Spinal cord (tissue), 10 donors: ENCODE measurements around the gene SVOPL. TPM values are rescaled to one million over a fixed set of nuclear protein-coding genes. Genes with fewer than 3 reads are reported as not detected.
A peak's percentile ranks its signal among the peaks of the same experiment; 100 is the strongest.

ENCODE experiments used
- DNase-seq, 6 donors: peaks; one replicate each; pipeline versions ENCODE4 v3.0.0 to v3.0.0-alpha.2; 2013 to 2015; ENCODE audit warnings: low spot score in 6 of 6, low read depth in 4 of 6
- H3K27ac ChIP-seq: one replicate; pipeline ENCODE4 v1.5.1; 2013; ENCODE audit warnings: low read depth, low read length, control low read depth
- H3K27me3 ChIP-seq: one replicate; pipeline ENCODE4 v1.6.1; 2013; ENCODE audit warnings: low read length; ENCODE audit not compliant: control insufficient read depth, insufficient read depth
- H3K36me3 ChIP-seq: one replicate; pipeline ENCODE4 v1.6.1; 2013; ENCODE audit warnings: low read length; ENCODE audit not compliant: control insufficient read depth, insufficient read depth
- H3K4me1 ChIP-seq: one replicate; pipeline ENCODE4 v1.6.1; 2013; ENCODE audit warnings: low read length; ENCODE audit not compliant: control insufficient read depth, insufficient read depth
- H3K4me3 ChIP-seq: one replicate; pipeline ENCODE4 v1.5.1; 2013; ENCODE audit warnings: low read depth, low read length, control low read depth
- H3K9me3 ChIP-seq: one replicate; pipeline ENCODE4 v1.6.1; 2013; ENCODE audit warnings: low read length; ENCODE audit not compliant: control insufficient read depth, insufficient read depth
- WGBS: methylation state at CpG from one replicate; pipeline ENCODE4 v1.1.5; 2013; ENCODE audit warnings: missing lambda C conversion rate; ENCODE audit not compliant: insufficient coverage; 5-methylcytosine and 5-hydroxymethylcytosine counted together
- polyA plus RNA-seq, 2 donors: library from polyadenylated mRNA; unstranded; fragments of 120-200 nt; gene quantifications; one replicate each; pipeline ENCODE4 v1.2.1, GENCODE V29; 2013; ENCODE audit not compliant: insufficient read length in 2 of 2
- total RNA-seq, 2 donors: library from RNA; depleted of rRNA in 1 of 2; stranded (reverse); fragments of 120-200 nt in 1 of 2; fragments of >200 nt in 1 of 2; gene quantifications; one replicate each; pipeline versions ENCODE4 v1.2.3 to v1.2.4, GENCODE V29; 2013 to 2014
- donor health status: healthy.

The SVOPL gene
- total and polyA plus RNA-seq, 4 donors, result 0.60 to 1.6 (median 0.97) TPM

DNA sequence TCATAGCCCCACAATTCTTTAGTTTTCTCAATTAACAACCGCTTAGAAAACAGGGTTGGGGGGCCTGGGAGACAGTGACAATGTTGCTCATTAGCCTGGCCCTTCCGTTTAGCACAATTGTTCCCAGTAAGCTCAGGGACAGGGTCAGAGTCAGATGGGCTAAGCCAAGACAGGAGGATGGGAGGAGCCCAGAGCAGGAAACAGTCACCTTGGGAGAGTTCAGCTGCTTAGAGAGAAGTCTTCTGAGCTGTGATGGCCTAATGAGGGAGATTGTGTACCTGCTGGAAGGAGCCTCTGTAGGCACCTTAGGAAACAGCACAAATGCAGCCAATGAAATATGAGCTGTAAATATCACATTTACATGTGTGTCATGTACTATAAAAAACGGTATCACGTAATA is 35.9 kb downstream of the SVOPL start:
- Histone ChIP-seq H3K4me1 (peaks cover 9% of the 10 kb centered on the region), H3K36me3 (no peaks in the 10 kb centered on the region), H3K9me3 (no peaks in the 10 kb centered on the region), H3K27ac (no peak overlapping the region), H3K27me3 (no peaks in the 10 kb centered on the region), H3K4me3 (no peak overlapping the region)
- WGBS, result 43% methylated on average over 1 of the region's 4 CpGs
- DNase-seq, result peak in 1 of 6 donors; percentile 32

DNA sequence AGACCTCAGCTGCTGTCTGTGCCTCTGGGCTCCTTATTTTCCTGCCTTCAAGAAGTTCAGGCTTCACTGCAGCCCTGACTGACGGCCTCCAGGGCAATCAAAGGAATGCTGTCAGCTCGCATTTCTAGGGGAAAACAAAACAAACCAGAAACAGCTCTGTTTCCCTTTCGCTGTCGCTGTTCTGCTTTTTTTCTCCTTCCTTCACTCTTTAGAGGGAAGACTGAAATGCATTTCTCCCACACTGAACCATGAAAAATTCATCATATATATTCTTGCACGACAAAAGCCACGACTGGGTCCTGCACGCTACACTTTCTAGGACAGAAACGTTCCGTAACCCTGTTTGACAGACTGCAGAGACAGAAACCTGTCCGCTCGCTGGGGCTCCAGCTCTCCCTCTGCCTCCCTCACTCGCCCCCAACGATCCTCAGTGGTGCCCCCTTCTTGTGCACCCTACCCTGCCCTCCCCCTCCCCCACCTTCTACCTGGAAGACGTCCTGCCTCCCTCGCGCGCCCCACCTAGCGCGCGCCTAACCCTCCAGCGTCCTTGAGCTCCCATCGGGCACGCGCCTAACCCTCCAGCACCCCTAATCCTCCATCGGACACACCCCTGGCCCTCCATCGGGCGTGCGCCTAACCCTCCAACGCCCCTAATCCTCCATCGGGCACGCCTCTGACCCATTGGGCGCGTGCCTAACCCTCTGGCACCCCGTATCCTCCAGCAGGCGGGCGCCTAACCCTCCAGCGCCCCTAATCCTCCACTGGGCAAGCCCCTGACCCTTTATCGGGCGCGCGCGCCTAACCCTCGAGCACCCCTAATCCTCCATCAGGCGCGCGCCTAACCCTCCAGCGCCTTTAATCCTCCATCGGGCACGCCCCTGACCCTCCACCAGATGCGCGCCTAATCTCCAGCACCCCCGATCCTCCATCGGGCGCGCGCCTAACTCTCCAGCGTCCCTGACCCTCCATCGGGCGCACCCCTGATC is 37.1 kb downstream of the SVOPL start:
- Histone ChIP-seq H3K27ac (peak overlapping the region; percentile 33), H3K4me1 (peaks cover 9% of the 10 kb centered on the region), H3K4me3 (peak overlapping the region; percentile 64), H3K36me3 (no peaks in the 10 kb centered on the region), H3K9me3 (no peaks in the 10 kb centered on the region), H3K27me3 (no peaks in the 10 kb centered on the region)
- WGBS, result 15% methylated on average over 59 of the region's 59 CpGs
- DNase-seq, result peak in 2 of 6 donors; percentile 38 to 63

DNA sequence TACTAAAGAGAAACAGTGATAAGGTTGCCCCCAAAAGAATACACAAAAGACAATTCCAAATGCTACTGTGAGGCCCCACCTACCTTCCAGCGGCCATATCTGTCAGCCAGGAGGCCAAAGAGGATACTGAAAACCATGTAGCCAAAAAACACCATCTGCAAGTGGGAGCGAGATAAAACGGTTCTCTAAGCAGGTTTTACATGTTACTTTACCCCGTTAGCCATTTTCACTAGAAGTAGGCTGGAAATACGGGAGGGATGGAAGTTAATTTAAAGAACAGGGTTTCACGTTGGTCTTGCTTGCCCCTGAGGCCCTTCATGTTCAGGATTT is 38.2 kb downstream of the SVOPL start:
- no peak overlapping the region for H3K27ac ChIP-seq
- DNase-seq, result no peak
- H3K4me1 ChIP-seq, result peaks cover 9% of the 10 kb centered on the region
- no peaks in the 10 kb centered on the region for H3K27me3 ChIP-seq
- H3K4me3 ChIP-seq, result no peak overlapping the region
- WGBS, result 83% methylated on average over 4 of the region's 6 CpGs
- H3K9me3 ChIP-seq, result no peaks in the 10 kb centered on the region
- no peaks in the 10 kb centered on the region for H3K36me3 ChIP-seq

DNA sequence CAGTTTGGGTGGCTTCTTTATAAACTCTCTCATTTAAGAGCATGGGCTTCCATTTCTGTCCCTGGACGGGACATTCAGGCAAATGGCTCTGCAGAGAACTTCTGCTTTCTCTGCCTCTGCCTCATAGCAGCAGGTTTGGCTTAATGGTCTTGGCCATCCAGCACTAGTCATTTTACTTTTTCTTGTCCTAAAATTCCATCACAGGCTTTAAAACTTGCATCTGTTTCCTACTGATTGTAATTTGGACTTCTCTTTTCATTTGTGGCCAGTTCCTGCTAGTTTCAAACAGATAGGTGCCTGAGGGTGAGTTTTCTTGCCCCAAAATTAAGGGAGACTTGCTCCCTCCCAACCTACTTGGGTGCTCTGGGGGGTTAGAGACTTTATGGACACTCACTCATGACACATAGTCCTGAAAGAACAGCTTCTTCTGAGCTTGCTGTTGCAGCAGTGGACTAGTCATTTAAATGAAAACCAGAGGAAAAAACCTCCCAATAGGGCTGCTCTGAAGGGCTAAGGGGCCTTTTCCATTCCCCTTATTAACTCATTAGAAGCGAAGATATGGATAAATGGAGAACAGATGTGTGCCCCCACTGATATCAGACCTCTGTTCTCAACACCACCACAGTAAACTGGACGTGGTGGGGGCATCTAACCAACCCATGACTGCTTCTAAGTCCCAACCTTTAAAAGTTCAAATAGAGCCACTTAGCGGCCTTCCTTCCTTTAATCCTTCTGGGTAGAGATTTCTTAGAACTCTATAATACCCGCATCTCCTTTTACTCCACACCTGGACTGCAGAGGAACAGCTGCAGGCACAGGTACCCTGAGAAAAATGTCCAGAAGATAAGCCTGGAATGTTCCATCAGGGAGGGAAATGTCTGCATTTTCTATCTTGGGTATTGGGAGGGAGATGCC is 38.8 kb downstream of the SVOPL start:
- H3K27me3 ChIP-seq, result no peaks in the 10 kb centered on the region
- 100% methylated on average over 1 of the region's 5 CpGs for WGBS

DNA sequence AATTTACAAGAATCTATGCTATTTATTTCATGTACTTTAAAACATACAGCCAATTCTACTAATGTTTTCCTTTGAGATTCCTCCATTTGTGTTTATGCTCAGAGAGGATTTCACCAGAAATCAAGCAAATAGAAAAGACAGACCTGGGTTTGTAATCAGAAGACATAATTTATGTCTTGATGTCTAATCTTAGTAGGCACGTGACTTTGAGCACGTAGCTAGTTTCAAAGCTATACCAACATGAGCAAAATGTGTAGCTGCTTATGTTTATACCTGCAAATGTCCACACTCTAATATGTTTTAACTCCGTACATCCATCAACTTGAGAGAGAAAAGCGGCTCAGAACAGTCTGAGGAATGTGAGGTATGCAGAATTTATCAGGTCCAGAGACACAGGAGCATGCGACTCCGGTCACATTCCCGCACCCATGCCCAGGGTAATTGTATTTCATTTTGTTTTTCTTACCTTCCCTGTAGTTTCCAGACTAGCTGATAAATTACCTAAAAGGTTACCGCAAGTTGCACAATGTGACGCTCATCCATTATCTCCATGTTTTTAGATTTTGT is 40.0 kb downstream of the SVOPL start:
- WGBS, result 100% methylated on average over 1 of the region's 9 CpGs
- Histone ChIP-seq H3K27ac (no peak overlapping the region), H3K4me3 (no peak overlapping the region), H3K4me1 (peaks cover 9% of the 10 kb centered on the region), H3K27me3 (no peaks in the 10 kb centered on the region), H3K9me3 (no peaks in the 10 kb centered on the region), H3K36me3 (no peaks in the 10 kb centered on the region)
- DNase-seq, result no peak

More for the DNA sequence above, 38.8 kb downstream of the SVOPL start:
- Histone ChIP-seq H3K36me3 (no peaks in the 10 kb centered on the region), H3K27ac (no peak overlapping the region), H3K9me3 (no peaks in the 10 kb centered on the region), H3K4me3 (no peak overlapping the region), H3K4me1 (peaks cover 9% of the 10 kb centered on the region)
- no peak for DNase-seq

DNA sequence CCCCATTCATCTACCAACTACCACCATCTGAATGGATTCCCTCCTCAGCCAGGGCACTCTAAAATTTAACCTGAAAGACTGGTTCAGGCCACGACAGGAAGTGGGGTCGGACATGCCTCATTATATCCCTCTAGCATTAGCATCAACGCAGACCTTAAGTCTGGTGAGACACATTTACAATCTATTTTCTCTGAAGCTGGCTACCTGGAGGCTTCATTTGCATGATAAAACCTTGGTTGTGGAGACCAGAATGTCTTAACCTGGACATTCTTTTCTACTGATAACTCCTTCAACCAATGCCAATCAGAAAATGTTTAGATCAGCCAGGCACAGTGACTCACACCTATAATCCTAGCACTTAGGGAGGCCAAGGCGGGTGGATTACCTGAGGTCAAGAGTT is 42.3 kb downstream of the SVOPL start:
- WGBS, result 90% methylated on average over 2 of the region's 4 CpGs
- Histone ChIP-seq H3K27ac (no peak overlapping the region), H3K36me3 (no peaks in the 10 kb centered on the region), H3K4me1 (peaks cover 3% of the 10 kb centered on the region), H3K9me3 (peaks cover 2% of the 10 kb centered on the region), H3K4me3 (no peak overlapping the region), H3K27me3 (no peaks in the 10 kb centered on the region)
- DNase-seq, result no peak

DNA sequence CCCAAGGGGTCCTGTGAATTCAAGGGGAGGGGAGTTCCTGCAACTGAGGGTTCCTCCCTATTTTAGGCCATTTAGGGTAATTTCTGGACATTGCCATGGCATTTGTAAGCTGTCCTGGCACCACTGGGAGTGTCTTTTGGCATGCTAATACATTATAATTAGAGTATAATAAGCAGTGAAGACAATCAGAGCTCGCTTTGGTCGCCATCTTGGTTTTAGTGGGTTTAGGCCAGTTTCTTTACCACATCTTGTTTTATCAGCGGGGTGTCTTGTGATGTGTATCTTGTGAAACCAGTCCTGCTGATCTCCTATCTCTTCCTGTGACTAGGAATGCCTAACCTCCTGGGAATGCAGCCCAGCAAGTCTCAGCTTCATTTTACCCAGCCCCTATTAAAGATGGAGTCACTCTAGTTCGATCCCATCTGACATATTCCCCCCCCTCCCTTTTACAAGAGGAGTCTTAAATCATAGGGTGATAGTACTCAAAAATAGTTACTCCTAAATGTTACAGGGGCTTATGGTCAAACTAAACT is 43.2 kb downstream of the SVOPL start:
- peaks cover 5% of the 10 kb centered on the region for H3K9me3 ChIP-seq
- 100% methylated on average over 1 of the region's 4 CpGs for WGBS
- DNase-seq, result no peak

DNA sequence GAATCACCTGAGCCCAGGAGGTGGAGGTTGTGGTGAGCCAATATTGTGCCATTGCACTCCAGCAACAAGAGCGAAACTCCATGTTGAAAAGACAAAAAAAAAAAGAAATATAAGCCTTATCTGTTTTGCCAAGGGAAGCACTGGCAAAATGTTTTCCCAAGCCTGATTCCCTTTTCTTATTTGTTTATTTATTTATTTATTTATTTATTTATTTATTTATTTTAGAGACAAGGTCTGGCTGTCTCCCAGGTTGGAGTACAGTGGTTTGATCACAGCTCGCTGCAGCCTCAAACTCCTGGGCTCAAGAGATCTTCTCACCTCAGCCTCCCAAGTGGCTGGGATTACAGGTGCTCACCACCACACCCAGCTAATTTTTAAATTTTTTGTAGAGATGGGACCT is 44.2 kb downstream of the SVOPL start:
- DNase-seq, result no peak
- Histone ChIP-seq H3K36me3 (no peaks in the 10 kb centered on the region), H3K4me1 (no peaks in the 10 kb centered on the region), H3K27me3 (no peaks in the 10 kb centered on the region), H3K27ac (no peak overlapping the region), H3K4me3 (no peak overlapping the region), H3K9me3 (peaks cover 5% of the 10 kb centered on the region)
- no CpG with 5 or more reads among the region's 2 CpGs for WGBS

More for the DNA sequence above, 43.2 kb downstream of the SVOPL start:
- Histone ChIP-seq H3K4me1 (no peaks in the 10 kb centered on the region), H3K4me3 (no peak overlapping the region), H3K27ac (no peak overlapping the region), H3K36me3 (no peaks in the 10 kb centered on the region), H3K27me3 (no peaks in the 10 kb centered on the region)

DNA sequence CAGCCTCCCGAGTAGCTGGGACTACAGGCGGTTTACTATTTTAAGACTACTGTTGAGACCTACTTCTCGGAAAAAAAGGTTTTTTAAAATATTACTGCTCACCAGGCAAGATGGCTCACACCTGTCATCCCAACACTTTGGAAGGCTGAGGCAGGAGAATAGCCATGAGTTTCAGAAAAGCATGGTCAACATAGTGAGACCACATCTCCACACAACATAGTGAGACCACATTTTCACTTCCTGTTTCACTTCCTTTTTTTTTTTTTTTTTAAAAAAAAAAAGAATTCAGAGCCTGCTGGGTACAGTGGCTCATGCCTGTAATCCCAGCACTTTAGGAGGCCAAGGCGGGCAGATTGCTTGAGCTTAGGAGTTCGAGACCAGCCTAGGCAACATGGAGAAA is 46.5 kb downstream of the SVOPL start:
- Histone ChIP-seq H3K4me1 (no peaks in the 10 kb centered on the region), H3K27ac (no peak overlapping the region), H3K9me3 (peaks cover 5% of the 10 kb centered on the region), H3K4me3 (no peak overlapping the region), H3K36me3 (no peaks in the 10 kb centered on the region), H3K27me3 (no peaks in the 10 kb centered on the region)
- no peak for DNase-seq
- WGBS, result 100% methylated on average over 1 of the region's 5 CpGs
